Renal cortex interstitium (tissue), 11 donors: Measurements from ENCODE around the gene SEC24D. TPM values are rescaled to one million over a fixed set of nuclear protein-coding genes. Genes with fewer than 3 reads are reported as not detected.
"Not testable (repeated sequence)": the region's sequence is repeated elsewhere in the genome, so short reads cannot be mapped to it uniquely, and the experiment has no call there.

Experiments
- DNase-seq, 11 donors: peaks; one replicate each; pipeline ENCODE4 v3.0.0-alpha.2; 2013; ENCODE audit warnings: low read depth in 9 of 11, low spot score in 4 of 11; ENCODE audit errors: extremely low read depth in 1 of 11
- polyA plus RNA-seq, 3 donors: library from polyadenylated mRNA; unstranded; fragments of 120-200 nt; gene quantifications; one replicate each; pipeline ENCODE4 v1.2.1, GENCODE V29; 2013; ENCODE audit not compliant: insufficient read length in 3 of 3

Gene SEC24D
- polyA plus RNA-seq, 3 donors: 37.9 to 39.5 (median 39.2) TPM

DNA sequence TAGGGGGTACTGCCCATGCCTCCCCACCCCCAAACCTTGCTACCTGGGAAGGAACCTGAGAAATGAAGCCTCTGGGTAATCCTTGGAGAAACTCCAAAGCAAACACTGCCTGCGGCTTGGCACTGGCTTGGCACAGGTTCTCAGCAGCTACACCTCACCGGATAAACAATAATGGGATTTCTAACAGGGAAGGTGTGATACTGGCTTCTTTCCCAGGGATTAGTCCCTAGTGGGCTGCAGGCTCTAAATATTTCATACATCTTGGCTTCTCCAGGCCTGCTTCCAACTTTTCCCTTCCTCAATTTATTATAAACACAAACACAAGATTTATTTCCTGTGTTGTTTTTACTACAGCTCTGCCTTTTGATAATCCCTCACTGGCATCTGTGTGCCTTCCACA lies 12.5 kb downstream of the SEC24D start:
- no peak for DNase-seq

DNA sequence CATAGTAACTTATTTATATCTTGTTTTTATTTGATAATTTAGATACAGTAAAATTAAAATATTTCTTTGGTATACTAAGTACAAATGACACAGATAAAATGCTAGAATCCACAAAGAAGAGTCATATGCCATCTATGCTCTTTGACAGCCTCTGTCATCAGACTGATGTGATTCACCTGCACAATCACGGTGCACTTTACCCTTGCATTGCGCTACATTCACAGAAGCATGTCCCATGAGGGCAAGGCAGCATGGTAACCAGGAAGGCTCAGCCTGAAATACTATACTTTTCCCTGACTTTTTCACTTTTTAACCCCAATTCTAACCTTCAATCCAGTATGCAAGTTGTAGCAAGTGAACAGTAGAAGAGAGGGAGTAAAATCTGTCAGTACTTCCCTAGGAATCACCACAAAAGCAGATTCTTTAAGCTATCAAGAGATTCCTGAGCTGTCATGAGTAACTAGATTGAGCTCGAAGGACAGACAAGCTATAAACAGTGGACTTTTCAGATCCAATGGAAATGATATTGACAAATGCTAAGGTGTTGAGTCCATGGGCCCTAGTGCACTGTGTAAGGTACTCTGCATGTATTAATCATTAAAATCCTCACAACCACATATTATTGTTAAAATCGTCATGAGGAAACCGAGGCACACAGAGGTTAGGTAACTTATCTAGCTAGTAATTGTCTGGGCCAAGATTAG lies 14.2 kb downstream of the SEC24D start:
- DNase-seq: no peak

DNA sequence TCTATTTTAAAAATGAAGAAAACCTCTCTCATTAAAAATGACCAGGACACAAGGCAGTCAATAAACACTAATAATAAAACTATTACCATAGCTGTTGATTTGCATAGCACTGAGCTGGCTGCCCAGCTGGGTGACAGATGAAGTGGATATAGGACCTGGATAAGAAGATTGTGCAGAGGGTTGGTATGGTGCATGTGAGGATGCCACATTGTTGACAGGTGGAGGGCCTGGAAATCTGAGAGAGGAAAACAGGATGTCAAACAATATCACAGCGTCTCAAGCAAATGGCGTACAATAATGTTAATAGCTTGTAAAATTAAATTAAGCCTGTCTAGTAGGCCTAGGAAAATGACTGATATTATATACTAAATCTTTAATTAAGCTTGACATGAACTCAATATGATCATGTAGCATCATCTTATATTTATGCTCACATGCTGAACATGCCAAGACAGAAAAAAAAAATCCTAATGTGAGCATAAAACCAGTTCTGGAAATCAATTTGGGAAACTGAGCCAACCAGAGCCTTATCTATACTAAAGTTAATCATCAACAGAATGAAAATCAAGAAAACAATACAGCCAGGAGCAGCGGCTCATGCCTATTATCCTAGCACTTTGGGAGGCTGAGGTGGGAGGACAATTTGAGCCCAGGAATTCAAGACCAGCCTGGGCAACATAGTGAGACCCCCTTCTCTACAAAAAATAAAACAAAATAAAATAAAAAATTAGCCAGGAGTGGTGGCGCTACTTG lies 18.6 kb downstream of the SEC24D start:
- DNase-seq: no peak

DNA sequence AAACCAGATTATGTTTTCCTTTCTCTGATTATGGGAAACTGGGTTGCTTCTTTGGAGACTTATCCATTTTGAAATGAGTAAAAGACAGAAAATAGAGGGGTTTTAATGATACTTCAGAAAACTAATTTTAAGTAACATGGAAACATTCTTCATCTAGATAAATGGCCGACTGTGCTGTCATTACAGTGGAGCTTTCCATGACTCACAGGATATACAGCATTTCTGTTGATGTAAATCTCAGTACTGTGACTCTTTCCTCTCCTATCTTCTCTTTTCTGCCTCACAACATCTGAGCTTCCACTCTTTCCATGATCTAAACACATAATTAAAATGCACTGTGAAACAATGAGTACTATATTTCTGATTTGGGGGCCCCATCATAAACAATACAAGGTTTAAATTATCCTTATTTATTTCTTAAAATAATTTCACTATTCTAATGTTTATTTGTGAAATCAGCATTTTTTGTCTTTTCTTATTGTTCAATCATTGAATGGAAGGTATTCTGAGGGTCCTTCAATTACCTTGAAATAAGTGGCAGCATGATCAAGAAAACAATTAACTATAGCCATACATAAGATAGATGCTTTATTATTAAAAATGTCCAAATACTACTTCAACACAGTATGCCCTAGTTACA lies 19.3 kb downstream of the SEC24D start:
- no peak for DNase-seq

DNA sequence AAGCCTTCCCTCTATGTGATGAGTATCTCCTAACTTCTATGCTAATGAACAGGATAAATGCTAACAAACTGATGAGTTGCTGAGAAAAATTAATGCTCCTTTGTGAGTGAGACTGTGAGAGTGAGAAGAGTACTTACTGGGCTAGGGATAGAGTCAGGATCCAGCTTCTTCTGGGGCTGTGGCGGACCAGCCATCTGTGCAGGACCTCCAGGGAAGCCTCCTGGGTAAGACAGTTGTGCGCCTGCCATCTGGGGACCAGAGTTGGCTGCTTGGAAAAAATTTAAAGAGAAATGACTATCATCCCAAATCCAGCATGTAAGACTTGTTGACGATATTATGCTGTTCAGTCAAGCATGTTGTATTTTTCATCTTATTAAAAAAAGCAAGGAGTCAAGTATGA lies 21.0 kb downstream of the SEC24D start:
- no peak for DNase-seq

DNA sequence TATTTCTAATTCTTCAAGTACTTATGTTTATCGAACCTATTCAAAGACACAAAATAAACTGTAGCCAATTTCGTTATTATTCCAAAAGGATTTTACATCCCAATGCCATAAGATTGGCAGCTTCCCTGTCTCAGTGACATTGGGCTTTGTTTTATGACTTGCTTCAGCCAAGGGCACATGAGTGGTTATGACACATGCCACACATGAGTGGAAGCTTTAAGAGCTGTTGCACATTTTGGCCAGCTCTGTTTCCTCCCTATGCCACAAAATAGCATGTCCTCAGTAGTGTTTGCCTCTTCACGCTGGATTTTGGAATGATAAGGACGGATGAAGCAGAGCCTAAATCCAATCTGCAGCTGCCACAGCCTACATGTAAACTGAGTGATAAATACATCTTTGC lies 21.9 kb downstream of the SEC24D start:
- DNase-seq: no peak

DNA sequence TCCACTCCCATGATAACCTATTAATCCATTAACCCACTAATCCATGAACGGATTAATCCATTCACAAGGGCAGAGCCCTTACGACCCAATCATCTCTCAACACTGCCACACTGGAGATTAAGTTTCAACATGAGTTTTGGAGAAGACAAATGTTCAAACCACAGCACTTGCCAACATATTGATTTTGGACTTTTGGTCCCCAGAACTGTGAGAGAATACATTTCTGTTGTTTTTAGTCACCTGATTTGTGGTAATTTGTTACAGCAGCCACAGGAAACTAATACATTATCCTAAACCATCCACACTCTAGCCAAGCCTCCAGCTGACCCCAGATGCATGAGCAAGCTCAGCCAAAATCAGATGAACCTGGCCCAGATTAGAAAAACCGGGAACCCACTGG lies 22.4 kb downstream of the SEC24D start:
- no peak for DNase-seq

DNA sequence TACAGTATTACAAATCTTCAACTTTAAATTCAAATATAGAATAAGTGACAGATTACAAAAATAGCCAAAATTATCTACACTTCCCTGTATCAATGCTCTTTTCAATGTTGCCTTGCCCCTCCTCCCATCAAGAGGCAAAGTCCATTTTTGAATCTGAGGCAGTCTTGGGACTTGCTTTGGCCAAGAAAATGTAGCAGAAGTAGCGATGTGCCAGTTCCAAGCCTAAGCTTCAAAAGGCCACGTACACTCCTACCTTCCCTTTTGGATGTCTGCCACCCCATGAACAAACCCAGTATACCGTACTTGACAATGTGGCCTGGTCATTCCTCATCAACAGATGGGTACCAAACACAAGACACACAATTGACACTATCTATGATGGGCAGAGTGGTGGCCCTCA lies 24.1 kb downstream of the SEC24D start:
- no peak for DNase-seq

DNA sequence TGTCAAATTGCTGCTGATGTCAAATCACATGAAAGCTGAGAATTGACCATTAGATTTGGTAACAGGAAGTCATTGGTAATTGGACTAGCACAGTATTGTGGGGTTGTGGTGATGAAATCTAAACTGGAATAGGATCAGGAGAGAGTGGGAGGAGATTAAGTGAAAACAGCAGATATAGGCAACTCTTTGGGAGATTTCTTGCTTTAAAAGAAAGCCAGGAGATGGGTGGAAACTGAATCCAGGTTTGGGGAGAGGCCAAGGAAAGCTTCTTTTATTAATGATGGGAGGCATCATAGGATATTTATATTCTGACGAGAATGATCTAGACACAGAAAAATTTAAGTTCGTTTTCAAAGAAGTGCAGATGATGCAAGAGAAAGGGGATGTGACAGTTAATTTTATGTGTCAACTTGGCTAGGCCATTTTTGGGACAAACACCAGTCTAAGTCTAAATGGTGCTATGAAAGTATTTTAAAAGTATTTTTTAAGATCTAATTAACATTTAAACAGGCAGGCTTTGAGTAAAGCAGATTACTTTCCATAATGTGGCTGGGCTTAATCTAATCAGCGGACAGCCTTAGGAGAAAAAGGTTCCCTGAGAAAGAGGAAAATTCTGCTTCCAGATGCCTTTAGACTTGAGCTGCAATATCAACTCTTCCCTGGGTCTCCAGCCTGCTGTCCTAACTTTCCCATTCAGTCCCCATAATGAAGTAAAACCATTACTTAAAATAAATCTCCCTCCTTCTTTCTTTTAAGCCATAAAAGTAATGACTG lies 24.7 kb downstream of the SEC24D start:
- no peak for DNase-seq

DNA sequence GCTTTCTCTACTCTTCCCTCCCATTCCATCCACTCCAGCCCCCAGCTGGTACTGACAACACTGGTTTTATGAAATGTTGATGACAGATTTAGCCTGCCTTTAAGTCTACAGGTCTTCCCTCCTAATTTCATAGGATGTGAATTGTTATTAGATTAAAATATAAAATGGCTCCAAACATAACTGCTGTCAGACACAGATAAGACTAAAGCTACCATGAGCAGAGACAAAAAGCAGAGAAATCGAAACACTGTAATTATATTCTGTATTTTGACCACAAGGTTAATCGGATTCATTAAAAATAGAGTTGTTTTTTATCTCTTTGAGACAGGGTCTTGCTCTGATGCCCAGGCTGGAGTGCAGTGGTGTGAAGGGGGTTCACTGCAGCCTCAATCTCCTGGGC lies 28.3 kb downstream of the SEC24D start:
- DNase-seq: no peak

DNA sequence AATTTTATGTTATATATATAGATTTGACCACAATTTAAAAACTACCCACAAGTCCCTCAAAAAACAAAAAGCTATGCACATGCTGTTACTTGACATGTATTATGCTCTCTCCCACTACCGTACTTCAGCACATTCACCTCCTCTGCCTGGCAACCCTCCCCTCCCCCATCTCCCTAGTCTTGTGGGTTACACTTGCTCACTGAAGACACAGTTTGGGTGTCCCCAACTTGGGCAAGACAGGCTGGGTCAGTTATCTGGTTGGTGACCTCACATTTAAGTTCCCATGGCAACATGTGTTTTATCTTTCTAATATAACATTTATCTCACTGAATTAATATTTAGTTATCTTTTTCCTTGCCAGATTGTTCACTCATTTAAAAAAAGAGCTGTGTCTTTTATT lies 32.7 kb downstream of the SEC24D start:
- no peak for DNase-seq

DNA sequence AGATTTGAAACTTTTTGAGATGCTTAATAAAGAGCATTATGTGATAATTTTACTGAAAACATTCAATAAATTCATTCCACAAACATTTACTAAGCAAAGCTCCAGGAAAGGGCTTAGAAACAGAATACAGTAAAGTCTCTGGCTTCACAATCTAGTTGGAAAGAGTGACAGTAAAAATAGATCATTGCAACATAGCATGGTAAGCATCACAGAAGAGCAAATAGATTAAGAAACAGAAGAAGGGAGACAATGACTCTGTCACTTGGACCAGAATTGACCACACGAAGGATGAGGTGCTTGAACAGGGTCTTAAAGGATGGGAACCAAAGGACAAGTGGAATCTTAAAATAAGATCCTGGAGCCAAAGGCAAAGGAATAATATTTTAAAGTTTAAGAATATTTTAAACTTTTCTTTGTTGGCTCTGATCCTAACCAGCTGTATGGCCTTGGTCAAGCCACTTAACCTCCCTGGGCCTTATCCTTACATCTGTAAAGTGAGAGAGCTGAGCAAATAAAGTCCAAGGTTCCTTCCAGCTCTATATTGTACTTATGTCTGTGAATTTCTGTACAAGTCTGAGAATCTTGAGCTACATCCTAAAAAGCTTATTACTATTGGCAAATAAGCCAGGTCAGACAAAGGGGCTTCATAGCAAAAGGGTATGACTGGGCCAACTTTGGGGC lies 33.9 kb downstream of the SEC24D start:
- DNase-seq: no peak

DNA sequence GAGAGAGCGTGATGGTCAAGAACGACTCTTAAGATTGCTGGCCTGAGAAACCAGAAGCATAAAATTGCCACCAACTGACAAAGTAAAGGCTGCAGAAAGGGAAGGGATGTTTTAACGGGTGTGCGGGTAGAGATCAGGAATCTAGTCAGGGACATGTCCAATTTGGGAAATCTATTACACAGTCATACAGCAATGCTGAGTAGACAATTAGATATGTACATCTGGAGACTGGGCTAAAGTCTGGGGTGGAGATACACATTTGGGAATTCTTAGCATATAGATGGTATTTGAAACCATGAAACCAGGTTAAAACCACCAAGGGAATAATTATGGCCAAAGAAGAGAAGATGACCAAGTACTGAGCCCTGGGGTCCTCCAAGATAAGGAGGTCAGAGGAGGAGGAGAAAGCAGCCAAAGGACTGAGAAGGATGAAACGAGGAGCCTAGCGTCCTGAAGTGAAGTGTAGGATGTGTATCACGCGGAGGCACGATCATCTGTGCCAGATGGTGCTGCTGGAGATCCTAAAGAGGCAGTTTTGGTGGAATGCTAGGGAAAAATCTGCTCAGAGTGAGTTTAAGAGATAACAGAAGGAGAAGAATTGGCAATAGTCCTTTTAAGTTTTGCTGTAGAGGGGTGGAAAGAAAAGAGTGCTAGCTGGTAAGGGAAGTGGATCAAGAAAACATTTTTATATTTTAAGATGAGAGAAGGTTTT lies 36.5 kb downstream of the SEC24D start:
- DNase-seq: no peak

DNA sequence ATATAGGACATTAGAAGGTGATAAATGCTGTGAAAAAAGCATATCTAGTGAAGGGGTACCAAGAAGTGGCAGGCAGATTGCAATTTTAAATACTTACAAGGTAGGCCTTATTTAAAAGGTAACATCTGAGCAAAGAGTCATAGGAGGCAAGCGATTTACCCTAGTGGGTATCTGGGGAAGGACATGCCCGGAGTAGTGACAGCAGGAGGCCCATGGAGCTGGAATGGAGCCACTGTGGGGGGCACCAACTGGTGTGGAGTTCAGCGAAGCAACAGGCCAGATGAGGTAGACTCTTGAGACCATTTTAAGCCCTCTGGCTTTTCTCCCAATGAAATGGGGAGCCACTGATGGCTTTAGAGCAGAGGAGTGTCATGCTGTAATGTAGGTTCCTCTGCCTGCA lies 37.3 kb downstream of the SEC24D start:
- no peak for DNase-seq

DNA sequence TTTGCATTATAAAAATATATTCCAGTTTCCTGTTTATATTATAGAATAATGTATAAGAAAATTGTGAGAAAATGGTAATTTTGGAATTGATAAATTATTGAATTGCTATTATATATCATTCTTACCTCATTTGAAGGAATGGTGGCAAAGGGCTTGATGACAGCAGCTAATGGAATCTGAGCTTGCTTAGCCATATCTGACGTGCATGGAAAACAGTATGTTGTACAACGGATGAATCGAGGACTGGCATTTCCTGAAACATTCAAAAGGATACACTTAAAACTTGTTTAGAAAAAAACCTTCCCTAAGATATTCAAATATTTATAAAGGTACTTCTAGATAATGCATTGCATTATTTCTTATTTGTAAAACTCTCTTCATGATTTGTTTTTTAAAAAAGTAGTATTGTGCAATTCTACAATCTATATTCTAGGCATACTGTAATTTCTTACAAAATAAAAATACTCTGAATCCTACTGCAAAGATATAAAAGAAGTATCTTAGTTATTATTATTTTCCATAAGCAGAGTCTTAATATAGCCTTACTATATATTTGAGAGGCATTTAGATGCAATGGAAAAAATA lies 38.3 kb downstream of the SEC24D start:
- DNase-seq: no peak

DNA sequence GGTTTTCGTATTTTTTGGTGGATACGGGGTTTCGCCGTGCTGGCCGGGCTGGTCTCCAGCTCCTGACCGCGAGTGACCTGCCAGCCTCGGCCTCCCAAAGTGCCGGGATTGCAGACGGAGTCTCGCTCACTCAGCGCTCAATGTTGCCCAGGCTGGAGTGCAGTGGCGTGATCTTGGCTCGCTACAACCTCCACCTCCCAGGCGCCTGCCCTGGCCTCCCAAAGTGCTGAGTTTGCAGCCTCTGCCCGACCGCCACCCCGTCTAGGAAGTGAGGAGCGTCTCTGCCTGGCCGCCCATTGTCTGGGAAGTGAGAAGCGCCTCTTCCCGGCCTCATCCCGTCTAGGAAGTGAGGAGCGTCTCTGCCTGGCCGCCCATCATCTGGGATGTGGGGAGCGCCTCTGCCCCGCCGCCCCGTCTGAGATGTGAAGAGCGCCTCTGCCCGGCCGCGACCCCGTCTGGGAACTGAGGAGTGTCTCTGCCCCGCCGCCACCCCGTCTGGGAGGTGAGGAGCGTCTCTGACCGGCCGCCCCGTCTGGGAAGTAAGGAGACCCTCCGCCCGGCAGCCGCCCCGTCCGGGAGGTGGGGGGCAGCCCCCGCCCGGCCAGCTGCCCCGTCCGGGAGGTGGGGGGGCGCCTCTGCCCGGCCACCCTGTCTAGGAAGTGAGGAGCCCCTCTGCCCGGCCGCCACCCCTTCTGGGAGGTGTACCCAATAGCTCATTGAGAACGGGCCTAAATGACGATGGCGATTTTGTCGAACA lies 44.1 kb downstream of the SEC24D start:
- DNase-seq: not testable (repeated sequence)

DNA sequence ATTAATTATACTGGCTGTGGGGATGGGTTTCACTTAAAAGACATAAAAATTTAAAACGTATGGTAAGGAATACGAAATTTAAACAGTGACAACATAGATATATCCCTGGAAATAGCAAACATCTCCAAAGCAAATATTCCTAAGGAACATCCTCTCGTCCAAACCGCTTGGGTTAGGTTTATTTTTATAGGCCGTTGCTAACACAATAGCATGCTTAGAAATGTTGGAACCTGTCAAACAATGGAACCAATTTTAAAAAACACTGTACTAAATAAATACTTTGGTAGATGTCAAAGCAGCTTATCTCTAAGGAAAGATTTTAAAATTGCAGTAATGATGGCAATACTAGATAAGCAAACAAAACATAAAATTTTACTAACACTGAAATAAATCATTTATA lies 45.4 kb downstream of the SEC24D start:
- no peak for DNase-seq
